ENCODE measurements around the gene NADSYN1.

Gene NADSYN1

DNA sequence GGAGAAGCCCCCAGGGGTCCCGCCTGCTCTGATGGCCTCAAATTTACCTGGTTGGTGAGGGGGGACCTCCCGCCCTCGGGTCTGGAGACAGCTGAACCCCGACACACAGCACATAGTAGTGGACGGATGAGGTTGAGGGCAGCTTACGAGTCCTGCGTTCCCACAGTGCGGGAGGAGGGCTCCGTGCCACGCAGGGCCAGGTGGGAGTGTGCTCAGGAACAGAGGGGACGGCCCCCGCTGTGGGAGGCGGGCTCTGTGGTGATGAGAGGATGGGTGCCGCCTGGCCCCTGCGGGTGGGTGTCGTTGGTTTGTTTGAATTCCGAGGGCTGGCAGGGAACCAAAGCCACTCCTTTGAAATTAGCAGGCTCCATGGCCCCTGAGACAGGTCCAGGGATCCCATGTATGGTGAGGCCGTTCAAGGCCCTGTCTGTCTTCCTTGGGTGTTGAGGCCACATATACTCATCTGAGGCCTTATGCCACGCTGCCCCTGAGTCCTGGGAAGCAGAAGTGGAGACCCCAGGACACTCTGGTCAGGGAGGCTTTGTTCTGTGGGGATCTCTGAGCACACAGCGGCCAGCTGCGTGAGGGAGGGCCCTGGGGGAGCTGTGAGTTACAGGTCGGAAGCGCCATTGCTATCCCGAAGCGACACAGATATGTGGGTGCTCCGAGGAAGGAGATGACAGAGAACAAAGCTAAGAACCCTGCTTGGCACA, 21.9 kb downstream of the NADSYN1 start:
- DNase-seq = no peak

DNA sequence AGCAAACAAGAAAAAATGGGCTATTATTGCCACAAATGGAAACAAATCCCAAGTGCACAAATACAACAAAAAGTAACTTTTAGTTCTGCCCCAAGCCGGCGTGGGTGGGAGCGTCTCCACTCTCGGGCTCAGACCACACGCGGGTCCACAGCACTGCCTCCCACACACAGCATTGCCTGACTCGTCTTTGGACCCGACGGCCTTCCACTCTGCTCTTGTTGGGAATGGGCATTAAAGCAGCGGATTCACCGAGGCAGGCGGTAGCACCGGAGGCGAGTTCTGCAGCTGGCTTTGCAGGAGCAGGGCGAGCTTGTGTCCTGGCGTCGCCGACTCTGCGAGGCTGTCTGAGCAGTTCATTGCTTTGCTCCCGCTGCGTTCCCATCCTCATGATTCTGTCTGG, 23.0 kb downstream of the NADSYN1 start:
- no peak for DNase-seq

DNA sequence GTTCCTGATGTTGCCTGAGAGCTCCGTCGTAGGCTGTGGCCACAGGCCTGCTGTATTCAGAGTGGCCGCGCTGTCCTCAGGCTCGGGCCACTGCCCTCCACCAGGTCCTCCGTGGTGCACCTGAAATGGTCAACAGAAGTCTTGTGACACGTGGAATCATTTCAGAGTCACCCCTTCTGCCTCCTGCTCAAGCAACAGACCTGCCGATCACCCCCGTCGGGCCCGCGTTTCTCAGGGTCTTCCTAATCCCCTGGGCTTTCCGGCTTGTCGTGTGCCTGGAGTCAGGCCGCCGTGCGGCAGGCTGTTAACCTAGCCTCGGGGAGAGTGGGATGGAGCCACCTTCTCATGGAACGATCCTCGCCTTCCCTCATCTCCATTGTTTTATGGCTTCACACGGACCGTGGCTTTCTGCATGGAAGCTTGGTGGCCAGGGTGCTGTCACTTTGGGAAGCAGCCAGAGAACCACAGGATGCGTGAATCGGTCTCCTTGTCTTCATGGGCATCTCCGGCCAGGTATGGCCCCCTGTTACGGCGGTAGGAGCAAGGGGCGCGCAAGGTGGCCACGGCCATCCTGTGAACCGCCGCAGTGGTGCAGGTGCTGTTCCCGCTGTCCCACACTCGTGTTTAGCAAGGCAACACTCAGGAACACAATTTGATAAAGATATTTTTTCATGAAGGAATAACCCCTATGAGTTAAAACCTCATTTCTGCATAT, 24.1 kb downstream of the NADSYN1 start:
- no peak for DNase-seq

DNA sequence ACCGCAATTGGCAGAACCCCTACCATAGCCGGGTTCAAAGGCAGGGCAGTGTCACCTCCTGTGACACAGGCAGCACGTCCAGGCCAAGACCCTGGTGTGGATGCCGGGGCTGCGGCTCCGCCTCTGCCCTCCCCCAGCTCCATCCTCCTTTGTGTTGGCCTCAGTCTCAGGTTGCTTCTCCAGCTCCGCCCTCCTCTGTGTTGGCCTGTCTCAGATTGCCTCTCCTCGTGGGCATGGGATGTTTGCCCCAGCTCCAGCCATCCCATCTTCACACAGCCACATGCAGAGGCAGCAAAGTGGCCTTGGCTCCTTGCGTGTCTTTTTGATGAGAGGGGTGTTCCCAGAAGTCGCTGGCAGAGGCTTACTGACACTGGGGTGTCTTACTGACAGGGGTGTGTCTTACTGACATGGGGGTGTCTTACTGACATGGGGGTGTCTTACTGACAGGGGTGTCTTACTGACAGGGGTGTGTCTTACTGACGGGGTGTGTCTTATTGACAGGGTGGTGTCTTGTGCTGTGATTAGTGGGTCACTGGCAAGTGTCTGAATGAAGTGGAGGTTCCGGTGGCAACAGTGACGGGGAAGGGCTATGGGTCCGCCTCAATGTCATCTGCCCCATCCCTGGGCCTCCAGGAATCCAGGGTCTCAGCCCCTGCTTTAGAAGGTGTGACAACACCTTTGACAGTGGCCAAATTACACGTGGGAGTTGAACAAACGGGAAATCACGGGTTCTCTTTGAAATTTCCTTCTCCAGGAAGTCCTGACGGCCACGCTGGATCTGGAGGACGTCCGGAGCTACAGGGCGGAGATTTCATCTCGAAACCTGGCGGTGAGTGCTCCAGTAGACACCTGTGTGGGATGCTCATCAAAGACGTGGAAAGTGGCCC, 24.9 kb downstream of the NADSYN1 start:
- no peak for DNase-seq

DNA sequence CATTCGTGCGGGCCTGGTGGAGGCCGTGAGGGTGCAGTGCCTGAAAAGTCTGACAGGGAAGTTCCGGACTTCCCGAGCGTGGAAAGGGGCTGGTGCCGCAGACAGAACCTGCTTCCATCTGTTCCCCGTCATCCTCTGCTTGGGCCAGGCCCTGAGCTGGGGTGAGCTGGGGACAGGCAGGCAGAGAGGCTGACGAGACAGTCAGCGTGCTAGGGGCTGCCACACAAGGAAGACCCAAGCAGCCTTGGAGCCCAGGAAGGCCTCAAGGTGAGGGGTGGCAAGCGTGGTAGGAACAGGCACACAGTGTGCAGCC, 25.5 kb downstream of the NADSYN1 start:
- no peak for DNase-seq

DNA sequence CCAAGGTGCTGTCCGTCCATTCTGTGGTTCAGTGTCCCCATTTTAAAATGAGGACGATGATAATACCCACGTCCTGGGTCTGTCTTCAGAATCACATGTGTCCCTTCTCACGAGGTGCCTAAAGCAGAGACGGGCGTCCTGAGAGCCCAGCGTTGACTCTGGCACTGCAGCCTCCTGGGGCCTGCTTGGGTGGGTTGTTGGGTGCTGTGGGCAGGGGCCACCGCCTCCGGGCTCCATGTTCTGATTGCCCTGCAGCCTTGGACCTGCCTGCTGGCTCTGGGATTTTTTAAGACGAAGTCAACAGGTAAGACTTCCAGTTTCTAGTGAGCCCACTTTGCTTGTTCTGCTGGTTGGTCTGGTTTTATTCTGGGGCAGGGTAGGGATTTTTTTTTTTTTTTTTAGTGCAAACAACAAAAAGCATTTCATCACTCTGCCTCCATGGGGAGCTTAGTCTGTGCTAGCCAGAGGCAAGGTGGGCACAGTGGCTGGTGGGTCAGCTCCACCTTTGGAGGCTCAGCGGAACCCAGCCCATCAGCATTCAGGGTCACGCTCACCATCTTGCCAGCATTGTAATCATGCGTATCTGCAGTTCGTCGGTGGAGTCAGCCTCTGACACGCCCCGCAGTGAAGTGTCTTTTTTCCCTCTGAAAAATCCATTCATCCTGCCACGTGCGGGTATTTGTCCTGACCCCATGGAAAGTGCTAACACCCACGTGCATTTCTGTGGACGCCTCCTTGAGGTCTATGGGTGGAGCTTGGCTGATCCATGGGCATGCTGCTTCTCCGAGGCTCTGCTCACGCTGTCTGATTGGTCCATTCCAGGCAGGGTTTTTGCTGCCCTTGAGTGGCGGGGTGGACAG, 28.3 kb downstream of the NADSYN1 start:
- no peak for DNase-seq

DNA sequence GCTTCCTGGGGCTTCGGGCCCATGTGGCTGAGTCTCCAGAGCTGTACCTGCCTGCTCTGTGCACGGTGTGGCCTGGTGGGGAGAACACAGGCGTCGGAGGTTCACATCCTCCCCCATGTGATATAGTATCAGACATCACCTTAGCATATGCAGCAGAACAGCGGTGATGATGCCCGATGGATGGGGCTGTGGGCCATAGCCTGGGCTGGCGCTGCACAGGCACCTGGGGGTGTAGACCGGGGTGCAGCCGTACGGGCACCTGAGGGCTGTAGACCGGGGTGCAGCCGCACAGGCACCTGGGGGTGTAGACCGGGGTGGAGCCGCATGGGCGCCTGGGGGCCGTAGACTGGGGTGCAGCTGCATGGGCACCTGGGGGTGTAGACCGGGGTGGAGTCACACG, 29.2 kb downstream of the NADSYN1 start:
- no peak for DNase-seq

DNA sequence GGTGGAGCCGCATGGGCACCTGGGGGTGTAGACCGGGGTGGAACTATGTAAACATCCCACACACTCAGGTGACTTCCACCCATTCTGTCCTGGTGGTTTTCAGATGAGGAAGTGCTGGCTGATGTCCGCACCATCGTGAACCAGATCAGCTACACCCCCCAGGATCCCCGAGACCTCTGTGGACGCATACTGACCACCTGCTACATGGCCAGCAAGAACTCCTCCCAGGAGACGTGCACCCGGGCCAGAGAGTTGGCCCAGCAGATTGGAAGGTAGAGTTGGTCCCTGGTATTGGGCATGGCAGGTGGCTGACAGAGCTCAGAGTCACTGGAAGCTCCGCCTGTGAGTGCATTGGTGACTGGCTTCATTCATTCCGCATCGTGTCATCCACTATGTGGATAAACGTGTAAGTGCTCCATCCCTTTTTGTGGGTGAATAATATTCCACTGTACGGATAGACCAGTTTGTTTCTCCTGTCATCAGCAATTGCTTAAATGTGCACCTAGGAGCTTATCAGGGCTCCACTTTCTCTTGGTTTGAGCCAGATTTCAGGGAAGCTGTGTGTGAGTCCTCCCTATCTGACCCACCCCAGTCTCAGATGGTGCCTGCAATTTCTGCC, 29.9 kb downstream of the NADSYN1 start:
- DNase-seq = no peak

DNA sequence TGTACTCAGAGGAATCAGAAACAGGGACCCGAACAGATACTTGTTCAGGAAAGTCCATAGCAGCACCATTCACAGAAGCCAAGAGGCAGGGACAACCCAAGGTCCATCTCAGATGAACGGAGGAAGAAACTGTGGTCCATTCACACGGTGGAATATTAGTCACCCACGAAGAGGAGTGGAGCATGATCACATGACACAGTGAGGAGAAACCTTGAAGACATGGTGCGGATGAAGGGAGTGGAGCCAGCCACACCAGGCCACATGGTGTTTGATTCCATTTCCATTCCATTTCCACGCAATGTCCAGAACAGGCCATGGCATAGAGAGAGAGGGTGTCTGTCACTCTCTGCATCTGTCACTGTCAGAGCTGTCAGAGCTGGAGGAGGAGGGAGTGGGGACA, 30.7 kb downstream of the NADSYN1 start:
- no peak for DNase-seq

DNA sequence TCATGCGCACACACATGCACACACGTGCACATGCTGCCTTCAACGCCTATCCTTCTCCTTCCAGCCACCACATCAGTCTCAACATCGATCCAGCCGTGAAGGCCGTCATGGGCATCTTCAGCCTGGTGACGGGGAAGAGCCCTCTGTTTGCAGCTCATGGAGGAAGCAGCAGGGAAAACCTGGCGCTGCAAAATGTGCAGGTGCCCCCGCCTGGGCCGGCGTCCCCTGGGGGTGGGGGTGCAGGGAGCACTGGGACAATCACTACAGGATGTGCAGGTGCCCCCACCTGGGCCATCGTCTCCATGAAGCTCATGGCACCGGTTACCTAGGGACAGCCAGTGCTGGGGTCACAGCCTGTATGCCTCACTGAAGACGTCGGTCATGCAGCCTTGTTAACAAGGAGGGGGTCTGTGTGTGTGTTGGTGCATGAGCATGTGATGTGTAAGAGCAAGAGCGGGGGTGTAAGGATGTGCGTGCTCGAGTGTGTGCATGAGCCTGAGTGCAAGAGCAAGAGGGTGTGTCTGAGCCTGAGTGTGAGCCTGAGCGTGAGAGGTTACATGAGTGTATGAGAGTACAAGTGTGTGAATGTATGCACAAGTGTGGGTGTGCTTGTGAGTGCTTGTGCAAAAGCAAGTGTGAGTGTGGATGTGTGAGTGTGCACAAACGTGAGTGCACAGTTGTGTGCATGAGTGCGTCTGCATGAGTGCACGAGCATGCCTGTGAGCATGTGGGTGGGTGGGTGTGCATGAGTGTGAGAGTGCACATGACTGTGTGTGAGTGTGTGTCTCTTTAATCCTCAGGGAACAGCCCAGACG, 31.5 kb downstream of the NADSYN1 start:
- no peak for DNase-seq

DNA sequence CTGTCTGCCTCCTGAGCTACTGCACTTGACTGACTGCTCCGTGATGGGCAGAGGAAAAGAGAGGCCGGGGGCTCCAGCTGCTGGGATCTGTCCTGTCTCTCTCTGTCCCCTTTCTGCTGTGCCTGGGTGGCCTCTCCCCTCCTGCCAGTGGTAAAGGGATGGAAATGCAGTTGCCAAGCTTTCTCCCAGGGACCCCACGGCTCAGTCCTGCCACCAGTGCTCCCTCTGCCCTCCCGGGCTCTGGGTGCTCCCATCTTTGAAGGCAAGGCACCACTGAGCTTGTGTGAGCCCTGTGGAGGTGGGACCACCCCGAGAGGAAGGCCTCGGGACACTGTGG, 32.0 kb downstream of the NADSYN1 start:
- DNase-seq = no peak

DNA sequence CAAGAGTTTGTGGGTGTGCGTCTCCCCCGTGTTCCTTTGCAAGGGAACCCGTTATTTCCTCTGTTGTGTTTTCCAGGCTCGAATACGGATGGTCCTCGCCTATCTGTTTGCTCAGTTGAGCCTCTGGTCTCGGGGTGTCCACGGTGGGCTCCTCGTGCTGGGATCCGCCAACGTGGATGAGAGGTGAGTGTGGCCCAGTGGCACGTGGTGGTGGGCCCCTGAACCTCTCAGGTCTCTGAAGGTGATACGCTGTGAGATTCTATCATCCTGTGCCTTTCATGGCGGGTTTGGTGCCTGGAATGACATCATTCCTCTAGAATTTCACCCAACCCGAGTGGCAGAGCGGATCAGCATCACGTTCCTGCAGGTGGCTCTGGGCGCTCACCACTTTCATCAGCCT, 32.5 kb downstream of the NADSYN1 start:
- DNase-seq = no peak

DNA sequence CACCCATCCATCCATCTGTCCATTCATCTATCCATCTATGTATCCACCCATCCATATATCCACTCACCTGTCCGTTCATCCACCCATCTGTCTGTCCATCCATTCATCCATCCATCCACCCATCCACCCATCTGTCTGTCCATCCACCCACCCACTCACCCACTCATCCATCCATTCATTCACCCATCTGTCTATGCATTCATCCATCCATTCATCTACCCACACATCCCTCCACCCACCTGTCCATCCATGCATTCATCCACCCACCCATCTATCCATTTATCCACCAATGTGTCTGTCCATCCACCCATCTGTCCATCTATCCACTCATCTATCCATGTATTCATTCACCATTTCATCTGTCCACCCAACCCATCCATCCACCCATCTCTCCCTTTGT, 33.3 kb downstream of the NADSYN1 start:
- no peak for DNase-seq

DNA sequence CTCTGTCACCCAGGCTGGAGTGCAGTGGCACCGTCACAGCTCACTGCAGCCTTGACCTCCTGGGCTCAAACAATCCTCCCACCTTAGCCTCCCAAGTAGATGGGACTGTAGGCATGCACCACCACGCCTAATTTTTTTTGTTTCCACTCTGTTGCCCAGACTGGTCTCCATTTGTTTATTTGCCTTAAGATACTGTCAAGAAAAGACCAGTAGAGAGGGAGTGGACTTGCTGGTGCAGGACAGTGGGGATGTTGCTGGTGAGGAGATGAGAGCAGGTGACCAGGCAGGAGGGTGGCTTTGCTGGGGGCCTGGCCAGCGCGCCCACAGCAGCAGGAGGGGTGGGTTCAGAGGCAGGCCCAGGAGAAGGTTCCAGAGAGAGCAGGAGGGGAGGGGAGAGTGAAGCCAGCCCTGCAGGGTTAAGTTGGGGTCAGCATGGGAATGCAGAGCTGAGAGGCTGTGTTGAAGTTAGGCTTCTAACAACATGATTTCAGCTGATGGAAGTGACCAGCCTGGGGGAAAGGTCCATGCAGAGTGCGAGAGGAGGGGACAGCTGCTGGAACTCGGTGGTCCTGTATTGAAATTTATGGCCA, 35.8 kb downstream of the NADSYN1 start:
- DNase-seq = no peak

DNA sequence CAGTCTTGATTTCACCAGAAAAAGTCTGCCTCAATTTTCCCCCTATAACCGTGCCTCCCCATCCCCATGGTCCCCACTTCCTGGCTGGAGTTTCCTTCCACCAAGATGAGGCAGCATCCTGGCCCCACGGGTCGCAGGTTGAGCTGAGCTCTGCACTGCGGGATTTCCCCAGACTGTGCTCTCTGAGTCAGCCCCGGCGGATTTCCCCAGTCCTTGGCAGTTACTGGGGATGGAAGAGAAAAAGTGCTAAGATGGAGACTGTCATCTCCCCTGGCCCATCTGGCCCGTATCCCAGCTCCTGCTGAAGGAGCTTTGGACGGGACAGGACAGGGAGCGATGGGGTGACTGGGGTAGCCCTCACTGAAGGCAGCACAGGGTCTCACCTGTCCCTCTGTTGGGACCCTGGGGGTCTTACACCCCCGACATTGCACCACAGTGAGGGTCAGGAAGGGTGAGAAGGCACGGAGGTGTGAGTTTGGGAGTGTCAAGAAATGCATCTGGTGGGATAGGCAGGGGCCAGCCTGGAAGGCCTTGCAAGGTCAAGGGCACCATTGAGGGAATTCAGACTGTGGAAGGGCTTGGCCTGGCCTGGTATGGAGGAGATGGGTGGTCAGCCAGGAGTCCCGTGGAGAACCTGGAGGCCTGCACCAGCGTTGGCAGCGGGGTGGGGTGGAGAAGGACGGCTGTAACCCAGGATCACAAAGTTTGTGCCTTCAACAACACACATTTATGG, 36.5 kb downstream of the NADSYN1 start:
- DNase-seq = no peak

DNA sequence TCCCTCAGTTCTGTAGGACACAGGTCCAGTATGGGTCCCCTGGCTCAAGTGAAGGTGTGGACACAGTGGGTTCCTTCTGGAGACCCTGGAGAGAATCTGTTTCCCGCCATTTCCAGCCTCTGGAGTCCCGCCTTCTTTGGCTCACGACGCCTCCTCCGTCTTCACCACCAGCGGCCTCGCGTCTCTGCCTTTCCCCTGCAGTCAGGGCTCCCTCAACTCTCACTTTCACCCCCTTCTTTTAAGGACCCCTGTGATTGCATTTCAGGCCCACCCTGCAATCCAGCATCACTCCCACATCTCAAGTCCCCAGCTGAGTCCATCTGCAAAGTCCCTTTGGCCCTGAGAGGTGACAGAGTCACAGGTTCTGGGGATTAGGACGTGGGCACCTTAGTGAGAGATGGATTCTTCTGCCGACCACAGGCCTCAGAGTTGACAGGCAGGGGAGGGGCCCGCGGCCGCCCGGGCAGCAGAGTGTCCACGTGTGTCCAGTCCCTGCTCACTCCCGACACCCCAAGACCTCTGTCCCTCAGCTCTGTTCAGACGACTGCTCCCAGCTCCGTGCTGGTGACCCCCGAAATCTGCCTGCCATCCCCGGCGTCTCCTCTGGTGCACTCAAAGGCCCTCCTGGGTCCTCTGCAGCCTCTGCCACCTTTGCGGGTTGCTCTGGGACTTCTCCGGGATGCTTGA, 37.2 kb downstream of the NADSYN1 start:
- DNase-seq = no peak

DNA sequence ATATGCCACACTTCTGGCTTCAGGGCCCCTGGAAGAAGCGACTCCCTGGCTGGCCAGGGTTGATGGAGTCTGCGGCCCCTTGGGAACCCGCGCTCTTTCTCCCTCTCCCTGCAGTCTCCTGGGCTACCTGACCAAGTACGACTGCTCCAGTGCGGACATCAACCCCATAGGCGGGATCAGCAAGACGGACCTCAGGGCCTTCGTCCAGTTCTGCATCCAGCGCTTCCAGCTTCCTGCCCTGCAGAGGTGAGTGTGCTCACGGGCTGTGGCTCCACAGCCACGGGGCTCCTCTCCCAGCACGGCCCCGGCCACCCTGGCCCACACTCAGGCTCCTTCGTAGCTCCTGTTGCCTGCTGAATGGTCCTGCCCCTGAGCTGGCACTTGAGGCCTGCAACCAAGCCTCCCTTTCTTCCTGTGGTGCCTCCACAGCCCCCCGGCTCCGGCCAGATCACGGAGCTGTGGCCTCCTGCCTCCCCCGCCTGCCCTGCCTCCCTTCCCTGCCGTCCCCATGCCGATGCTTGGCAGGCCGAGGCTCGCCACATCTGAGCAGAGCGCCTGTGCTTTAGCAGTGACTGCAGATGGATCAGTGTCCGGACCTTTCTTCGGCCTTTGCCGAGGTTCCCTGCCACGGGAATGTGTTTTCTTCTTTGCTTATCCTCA, 37.9 kb downstream of the NADSYN1 start:
- no peak for DNase-seq

DNA sequence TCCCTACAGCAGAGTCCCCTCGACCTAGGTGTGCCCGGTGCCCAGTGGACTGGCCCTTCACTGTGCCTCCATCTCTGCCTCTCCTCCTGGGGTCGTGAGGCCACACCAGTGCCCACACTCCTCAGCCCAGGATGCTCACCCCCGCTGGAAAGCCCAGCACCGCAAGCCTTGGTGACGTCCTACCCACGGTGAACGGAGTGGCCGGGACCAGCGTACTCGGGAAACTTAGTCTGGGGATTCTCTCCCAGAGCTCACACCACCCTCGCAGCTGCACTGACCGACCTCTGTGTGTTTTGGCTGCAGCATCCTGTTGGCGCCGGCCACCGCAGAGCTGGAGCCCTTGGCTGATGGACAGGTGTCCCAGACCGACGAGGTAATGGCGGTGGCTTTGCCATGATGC, 38.5 kb downstream of the NADSYN1 start:
- no peak for DNase-seq

DNA sequence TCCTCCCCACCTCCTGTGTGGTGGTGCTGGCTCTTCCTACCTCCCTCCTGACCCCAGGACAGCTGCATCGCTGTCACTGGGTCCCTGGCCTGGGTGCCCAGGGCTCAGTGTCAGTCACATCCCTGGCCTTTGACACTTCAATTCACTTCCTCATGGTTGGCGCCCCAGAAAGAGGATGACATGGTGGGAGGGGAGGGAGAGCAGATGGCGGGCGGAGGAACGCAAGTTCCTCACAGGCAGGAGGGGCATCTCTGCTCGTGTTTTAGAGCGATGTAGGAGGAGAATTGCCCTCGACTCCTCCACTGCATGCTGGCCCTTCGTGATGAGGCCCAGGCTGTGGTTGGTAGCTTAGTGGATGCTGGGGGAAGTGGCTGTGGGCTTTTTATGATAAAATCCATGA, 38.9 kb downstream of the NADSYN1 start:
- DNase-seq = no peak

Measured in NCI-H1436 treated with DMSO at 0.1 percent for 48 hours (cell line).